NCI-H748 (cell line): ENCODE results near the gene MYH10.
"Not testable (repeated sequence)": the region's sequence is repeated elsewhere in the genome, so short reads cannot be mapped to it uniquely, and the experiment has no call there.

Experiments
- DNase-seq: peaks from one replicate; lab custom pipeline; 2025; ENCODE audit not compliant: unreplicated experiment; lab: John Stamatoyannopoulos, UW

Gene MYH10

DNA sequence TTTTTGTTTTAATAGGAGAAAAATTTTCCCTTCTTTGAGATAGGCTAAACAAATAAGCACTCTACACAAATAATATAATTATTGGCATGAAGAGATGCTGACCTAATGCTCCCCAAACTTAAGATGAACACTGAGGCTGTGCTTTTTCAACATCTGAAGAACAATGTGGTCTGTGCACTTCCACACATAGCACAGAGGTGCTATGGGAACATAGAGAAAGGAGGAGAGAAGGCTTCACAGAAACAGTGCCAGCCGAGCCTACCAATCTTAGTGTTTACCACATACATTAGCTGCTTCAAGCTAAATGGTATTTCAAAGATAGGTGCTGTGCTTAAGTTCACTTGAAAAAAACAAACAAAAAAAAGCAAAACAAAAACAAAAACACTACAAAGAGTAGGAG, 72.4 kb downstream of the MYH10 start:
- no peak for DNase-seq

DNA sequence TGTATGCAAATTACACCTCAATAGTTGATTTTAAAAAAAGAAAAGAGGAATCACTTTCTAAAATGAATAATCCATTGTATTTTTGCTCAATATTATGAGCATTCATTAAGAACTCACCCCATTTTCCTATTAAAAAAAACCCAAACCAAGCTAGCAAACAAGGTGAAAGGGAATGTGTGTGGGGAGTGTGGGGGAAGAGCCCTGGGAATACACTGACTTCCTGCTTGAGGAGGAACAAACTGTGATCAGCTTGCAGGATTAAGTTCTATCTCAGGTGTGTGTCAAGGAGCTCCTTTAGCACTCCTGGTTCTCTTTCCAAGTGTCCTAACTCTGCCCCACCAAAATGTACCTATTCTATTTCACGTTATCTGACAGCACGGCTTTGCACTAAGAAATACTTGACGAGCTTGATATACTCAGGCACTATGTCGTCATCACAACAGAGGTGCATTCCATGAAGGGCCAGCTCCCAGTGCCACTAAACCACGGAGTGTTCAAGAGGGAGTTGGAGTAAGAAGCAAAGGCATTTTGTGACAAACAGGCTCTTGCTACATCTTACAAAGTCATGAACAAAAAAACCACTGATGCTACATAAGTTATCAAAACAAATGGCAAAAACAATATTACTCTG, 73.2 kb downstream of the MYH10 start:
- no peak for DNase-seq

DNA sequence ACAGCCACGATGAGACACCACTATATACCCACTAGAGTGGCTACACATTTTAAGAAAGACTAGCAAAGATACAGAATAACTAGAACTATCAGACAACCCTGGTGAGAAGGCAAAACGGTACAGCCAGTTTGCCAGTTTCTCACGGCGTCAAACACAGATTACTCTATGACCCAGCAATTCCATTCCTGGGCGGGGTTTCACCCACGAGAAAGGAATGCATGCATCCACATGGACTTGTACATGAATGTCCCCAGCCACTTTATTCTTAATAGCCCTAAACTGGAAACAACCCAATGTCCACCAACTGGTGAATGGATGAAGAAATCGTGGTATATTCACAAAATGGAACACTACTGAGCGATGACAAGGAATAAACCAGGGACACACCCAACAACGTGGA, 74.5 kb downstream of the MYH10 start:
- DNase-seq = no peak

DNA sequence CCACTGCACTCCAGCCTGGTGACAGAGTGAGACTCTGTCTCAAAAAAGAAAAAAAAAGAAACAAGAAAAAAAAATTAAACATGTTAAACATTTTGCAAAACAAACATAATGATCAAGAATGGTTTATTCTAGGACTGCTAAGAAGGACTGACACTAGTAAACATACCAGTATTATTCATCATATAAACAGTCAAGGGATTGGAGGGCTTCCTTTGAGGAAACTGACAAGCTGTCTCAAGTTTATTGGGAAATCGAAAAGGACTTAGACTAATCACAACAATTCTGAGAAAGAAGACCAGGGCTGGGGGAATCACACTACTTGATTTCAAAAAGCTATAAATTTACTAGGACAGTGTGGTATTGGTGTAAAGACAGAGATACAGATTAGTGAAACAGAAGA, 75.5 kb downstream of the MYH10 start:
- no peak for DNase-seq

DNA sequence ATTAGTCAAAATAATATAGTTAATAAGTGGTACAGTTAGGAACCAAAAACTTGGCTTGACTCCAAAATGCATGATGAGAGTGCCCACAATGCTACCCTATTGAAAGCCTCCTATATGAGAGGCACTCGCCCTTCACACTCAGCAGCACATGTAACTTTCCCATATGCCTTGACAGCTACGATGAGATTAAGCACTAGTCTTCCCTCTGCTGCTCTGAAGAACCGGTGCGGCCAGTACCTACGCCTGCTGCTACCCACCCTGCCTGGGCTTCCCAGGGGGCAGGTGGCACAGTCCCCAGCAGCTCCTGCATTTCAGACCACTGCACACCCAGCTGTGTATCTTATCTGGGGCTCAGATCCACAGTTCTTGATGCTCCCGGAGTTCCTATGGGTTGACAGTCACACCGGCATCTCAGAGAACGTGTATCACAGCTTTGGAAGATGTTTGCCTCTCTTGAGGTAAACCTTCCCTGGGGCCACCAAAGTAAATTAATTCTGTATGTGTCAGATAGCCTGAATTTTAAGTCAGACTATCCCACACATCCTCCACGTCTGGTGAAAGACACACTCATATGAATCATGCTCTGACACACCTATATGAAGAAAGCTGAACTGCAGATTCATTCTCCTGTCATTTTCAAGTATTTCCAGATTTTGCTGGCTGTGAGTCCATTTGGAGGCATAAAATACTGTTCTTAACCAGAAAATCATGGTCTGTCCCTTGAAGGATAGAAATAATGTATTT, 77.8 kb downstream of the MYH10 start:
- no peak for DNase-seq

DNA sequence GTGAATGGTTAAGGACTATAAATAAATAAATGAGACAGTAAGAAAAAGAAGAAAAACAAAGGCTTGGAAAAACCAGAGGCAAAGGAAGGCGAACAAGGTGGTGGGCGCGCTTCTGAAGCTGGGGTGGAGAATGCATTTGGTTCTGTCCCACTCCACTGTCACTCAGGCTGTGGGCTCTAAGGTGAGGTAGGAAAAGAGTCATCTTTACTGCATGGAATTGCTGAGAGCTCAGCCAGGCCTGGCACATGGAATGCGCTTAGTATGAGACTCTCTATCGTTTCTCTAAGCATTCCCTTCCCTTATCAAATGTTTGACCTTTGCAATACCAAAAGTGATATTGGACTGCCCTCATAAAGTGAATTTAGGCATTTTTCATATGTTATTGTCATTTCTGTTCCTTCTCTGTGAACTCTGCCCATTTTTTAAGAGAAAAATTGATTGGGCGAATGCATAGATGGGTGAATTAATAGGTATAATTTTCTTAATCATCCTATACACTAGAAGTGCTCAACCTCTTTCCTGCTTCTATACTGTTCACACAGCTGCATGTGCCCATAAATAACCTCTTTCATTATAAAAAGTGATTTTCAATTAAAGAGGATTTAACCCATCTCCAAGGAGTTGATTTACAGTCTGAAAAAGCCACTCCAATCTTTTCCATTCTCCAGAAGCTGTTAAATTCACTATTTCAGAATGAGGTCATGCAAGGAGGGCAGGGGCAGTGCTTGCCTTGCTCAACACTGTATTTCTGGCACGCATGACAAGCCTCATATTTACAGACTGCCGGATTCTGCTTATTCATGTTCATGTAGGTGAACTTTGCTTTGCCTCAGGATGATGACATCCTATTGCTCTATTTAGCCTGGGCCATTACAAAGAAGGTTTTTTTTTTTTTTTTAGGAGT, 87.7 kb downstream of the MYH10 start:
- no peak for DNase-seq

DNA sequence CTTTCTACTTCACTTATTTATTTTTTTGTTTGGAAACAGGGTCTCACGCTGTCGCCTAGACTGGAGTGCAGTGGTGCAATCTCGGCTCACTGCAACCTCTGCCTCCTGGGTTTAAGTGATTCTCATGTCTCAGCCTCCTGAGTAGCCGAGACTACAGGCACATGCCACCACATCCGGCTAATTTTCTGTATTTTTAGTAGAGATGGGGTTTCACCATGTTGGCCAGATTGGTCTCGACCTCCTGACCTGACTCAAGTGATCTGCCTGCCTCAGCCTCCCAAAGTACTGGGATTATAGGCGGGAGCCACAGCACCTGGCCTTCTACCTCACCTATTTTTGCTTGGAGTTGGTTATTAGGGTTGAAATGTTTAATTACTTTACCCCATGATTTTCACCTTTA, 90.5 kb downstream of the MYH10 start:
- not testable (repeated sequence) for DNase-seq

DNA sequence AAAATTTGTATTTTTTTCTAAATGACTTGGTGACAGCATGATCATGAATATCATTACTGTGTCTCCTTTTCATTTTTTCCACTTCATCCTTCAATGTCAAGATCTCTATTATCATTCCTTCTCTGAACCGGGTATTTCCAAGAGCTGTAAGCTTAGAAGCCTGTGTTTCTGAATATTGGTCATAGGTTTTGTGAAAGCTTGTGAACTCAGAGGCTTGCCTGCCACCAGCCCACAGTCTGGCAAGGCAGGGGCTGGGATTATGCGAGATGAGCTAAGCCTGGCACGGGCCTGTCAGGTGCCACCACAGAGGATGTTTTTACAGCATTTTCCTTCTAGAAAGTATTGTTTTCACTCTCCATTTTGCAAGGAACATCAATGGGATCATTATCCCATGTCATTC, 92.8 kb downstream of the MYH10 start:
- DNase-seq = no peak

DNA sequence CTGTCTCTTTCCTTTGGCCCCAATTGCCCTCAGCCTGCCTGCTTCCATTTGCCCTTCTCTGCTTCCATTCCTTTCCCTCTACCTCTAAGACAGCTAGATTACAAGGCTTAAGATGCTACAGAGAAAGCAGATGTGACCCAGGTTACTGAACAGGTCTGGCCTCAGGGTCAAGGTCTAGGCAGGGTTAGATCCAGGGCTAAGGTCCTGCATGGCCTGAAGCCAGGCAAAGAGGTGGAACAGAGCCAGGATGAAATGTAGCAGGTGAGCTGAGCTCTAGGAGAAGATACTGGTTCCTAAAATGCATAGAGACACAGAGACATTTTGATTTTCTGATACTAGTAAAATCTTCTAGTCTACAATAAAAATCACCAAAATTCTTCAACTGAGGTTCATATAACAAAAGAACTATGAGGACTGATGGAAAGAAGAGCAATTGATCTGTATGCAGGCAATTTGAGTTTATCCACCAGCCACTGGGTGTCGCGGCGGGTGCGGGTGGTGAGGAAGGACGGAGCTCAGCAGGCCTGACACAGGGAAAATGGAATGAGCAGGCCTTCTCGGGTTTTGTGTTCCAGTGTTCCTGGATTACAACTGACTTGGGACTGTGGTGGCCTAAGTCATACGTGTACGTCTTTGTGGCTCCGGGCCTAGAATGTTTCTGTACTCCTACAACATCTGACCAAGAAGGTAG, 95.9 kb downstream of the MYH10 start:
- no peak for DNase-seq

DNA sequence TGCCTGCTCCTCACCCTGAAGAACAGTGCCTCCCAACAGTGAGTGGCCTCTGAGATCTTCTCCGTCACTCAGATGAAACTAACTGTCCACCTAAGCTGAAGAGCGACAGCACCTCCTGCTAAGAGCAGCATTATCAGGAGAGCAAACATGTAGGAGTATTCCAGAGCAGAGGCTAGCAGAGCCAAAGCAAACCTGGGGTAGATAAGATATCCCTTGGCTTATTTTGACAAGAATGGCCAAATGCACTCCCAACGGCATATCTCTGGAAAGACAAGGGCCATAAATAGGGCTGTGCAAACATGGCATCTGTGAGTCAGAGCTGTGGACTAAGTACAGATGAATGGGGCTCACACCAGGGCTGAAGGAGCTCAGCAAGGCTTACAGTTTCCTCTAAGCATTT, 98.5 kb downstream of the MYH10 start:
- no peak for DNase-seq

DNA sequence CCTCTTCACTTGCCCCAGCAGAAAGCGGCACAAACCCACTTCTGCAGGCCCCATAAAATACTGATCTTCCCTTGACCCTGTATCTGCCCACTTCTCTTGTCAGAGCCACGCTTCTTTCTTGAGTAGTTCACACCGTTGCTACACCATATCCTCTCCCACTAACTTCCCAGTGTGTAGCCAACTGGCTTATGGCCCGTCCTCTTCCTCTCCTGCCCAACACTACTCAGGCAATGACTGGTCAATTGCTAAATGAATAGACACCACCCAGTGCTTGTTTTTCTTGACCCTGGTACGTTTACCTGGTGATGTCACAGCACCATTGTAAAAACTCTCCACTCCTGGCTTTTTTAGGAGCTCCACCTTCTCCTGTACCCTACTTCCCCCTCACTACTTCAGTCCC, 107.9 kb downstream of the MYH10 start:
- DNase-seq = no peak

DNA sequence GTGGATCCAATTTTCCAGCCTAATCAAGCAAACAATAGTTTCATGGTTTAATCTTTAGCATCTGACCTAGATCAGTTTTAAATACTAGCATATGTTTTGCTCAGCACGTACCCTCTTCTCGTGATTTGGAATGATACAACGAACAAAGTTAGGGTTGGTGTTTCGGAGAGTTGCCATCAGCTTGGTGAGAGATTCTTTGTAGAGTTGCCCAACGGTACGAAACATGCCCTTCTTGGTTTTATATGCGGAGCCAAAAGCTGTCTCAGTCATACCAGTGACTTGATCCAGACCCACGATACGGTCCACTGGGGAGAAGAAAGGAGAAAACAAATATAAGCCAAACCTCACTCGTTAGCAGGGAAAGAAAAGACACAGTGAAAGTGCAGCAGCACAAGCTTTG, 109.5 kb downstream of the MYH10 start:
- no peak for DNase-seq

DNA sequence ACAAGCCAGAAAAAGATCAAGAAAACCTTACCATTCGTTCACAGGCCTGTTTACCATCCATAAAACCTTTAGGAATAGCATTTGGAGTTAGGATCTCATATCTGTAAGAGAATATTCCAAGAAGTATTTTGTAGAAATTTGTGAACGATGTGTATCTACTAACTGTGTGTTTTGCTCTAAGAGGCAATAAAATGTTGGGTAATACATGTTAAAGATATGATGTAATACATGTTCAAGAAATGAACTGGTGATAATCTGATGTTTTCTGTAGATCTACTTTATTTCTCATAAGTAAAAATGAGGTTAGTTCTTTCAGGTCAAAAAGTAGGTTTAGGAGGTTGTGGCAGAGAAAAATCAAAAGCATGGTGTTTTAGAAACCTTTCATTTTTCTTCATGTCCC, 111.7 kb downstream of the MYH10 start:
- no peak for DNase-seq

DNA sequence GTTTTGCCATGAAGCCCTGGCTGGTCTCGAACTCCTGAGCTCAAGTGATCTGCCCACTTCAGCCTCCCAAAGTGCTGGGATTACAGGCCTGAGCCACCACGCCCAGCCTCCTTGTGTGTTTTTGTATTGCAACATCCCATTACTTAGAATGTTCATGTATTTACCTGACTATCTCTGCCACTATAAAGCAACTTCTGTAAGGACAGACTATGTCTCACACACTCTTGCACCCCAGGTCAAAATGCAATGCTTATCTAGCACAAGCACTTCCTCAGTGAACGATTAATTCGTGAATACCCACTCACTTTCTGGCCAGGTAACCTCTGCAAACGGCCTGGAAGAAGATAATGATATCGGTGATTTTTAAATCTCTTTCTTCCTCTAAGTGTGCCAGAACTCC, 112.2 kb downstream of the MYH10 start:
- no peak for DNase-seq

DNA sequence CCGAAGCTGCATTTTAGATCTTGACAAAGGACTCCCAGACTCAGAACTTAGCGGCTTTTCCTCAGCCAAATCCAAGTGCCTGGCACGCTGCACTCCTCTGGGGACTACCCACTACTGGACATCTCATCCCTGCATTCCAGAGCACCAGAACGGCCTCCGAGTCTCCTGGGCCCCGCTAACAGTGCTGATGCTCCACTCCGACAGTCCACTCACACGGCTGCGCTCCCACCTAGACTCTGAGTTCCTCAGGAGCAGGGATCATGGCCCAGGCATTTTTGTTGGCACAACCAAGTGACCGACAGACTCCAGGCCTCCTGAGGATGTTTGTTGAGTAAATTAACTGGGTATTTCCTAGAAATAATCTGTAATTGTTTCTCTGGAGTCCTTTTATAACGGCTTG, 115.7 kb downstream of the MYH10 start:
- no peak for DNase-seq

DNA sequence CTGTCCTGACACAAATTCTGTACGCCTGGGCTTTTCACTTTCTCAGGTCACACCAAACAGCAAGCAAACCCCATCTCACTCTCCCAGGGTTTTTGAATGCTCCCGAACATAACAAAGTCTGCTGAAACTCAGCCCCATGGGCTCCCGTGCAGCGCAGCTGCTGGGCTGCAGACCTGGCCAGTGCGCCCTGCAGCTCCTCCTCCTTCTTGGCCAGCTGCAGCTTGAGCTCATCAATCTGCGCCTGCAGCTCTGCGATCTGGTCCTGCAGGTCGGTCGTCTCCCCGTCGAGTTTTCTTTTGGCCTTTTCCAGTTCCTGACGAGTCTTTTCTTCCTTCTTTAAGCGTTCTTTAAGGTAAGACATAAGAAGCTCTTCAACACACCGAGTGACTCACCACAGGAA, 124.4 kb downstream of the MYH10 start:
- DNase-seq = no peak

DNA sequence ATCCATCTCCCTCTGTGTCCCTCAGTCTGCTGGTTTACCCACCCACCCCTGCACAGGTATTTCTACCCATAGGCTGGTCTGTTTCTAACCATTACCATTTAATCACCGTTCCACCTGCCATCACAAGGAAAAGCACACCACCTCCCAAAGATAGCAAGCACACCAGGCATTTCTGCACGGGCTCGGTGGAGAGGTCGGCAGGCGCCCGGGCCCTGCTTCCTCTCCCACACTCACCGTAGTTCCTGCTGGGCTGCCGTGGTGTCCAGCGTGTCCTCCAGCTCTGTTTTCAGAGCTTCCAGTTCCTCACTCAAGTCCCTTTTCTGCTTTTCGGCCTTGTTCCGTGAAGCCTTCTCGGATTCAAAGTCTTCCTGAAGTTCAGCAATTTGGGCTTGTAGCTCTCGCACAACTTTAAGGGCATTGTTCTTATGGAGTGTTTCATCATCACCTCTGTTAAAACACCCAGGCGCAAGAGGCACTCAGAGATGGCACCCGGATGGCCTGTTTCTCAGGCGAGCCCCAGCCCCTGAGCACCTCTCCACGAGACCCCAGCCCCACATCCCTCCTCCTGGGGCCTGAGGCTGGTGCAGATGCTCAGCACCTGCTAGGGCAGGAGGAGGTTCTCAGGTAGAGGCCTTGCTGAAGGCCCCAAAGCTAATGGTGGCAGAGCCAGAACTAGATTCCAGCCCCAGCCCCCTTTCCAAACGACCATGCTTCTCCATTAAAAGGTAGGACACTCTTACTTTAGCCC, 125.9 kb downstream of the MYH10 start:
- DNase-seq = no peak

DNA sequence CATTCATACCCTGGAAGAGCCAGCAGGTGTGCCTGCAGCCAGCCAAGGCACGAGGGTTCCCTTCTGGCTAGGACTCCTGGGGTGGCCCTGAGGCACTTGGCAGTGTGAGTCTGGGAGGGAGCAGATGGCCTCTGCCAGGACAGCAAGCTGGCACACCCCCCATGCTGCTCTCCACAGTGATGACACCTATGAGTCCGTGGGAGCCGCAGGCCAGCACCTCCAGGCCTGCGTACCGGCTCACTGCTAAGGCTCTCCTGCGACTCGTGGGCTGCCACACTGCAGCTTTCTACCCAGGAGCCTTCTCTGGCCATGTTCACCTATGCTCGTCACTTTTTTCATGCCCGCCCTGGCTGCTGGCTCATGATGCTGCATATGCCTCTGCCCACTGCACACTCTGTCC, 126.7 kb downstream of the MYH10 start:
- no peak for DNase-seq

DNA sequence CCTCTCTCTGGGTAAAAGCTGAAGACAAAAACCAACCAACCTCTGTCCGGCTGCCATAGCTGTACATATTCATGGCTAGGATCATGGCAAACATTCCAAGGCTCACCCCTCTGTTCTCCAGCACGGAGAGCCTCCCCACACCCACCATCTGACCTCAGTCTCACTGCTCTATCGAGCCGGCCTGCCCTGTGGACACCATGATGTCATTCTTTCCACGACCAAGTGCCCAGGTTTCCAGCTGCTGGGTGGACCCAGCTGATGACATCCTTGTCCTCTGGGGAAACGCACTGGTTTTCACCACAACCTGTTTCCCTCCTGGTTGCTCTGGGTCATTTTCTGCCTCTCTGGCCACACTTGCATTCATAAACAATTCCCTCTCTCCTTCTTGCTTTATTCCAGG, 127.2 kb downstream of the MYH10 start:
- DNase-seq = no peak

DNA sequence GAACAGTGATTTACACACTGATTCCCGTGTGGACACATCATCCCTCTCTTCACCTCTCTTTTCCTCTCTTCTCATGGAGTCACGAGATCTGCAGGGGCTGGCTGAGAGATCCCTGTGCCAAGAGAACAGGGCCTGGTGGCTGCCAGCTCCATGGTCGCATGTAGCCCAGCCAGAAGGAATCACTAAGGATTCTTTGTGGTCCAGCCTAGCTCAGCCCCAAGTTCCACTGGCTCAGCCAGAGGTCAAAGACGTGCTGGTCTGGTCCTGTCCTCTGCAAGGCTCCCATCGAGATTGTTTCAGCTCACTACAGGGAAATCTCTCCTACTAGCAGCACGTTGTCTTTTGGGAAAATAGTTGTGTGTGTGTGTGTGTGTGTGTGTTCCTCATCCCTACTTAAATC, 128.4 kb downstream of the MYH10 start:
- no peak for DNase-seq

DNA sequence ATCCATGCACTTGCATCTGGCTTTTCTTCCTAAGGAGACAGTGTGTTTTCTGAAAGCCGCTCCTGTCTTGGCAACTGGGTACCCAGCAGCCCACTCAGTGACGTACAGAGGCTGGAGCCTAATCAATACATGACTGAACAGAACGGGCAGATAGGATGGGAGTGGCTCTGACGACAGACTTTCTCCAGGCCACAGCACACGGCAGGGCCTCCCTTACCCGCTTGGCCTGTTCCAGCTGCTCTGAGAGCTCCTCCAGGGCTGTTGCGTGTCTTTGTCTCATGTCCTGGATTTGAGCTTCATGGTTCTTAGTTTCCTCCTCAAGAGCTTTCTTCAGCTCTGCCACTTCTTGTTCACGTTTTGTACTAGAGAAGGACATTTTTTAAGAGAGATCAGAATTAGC, 129.9 kb downstream of the MYH10 start:
- DNase-seq = no peak
